GM19193 (cell line): ENCODE data around the gene ABTB1.
A peak's percentile ranks its signal among the peaks of the same experiment; 100 is the strongest.

ENCODE experiments used
- POLR2A ChIP-seq: IDR thresholded peaks from 4 replicates; pipeline ENCODE4 v1.6.1; 2011; ENCODE audit not compliant: insufficient read depth, insufficient read length; ENCODE audit errors: extremely low read depth

ABTB1 gene

GRCh38 chr3:127672429-127673190 lies at the start of gene ABTB1:
Gene ABTB1, plus strand, starts transcription at chr3:127672952. Its CDS starts 74 bp downstream, at chr3:127673026.
- TF ChIP-seq POLR2A, result peak; percentile 92

DNA sequence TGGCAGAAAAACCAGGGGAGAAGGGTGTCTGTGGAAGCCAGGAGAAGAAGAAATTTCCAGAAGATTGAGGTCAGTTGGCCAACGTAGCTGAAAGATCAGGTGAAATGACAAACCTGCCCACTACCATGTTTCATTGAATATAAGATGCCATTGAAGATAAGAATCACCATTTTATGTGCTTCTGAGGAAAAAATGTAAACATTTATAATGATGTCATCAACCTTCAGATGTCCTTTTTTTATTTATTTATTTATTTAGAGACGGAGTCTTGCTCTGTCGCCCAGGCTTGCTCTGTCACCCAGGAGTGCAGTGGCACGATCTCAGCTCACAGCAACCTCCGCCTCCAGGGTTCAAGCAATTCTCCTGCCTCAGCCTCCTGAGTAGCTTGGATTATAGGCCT lies 48.7 kb upstream of the ABTB1 start:
- TF ChIP-seq POLR2A, result no peak

- no peak for TF ChIP-seq POLR2A
These were observed 46.9 kb upstream of the ABTB1 start for GRCh38 chr3:127625821-127626220.

GRCh38 chr3:127628426-127628787 lies 44.3 kb upstream of the ABTB1 start:
- no peak for TF ChIP-seq POLR2A

GRCh38 chr3:127628788-127629466 lies 43.8 kb upstream of the ABTB1 start, which contains the start of gene PODXL2:
Gene PODXL2, plus strand, starts transcription at chr3:127629185. Its CDS starts 35 bp downstream, at chr3:127629220.
- TF ChIP-seq POLR2A, result no peak

GRCh38 chr3:127629467-127630403 lies 43.0 kb upstream of the ABTB1 start:
- no peak for TF ChIP-seq POLR2A

DNA sequence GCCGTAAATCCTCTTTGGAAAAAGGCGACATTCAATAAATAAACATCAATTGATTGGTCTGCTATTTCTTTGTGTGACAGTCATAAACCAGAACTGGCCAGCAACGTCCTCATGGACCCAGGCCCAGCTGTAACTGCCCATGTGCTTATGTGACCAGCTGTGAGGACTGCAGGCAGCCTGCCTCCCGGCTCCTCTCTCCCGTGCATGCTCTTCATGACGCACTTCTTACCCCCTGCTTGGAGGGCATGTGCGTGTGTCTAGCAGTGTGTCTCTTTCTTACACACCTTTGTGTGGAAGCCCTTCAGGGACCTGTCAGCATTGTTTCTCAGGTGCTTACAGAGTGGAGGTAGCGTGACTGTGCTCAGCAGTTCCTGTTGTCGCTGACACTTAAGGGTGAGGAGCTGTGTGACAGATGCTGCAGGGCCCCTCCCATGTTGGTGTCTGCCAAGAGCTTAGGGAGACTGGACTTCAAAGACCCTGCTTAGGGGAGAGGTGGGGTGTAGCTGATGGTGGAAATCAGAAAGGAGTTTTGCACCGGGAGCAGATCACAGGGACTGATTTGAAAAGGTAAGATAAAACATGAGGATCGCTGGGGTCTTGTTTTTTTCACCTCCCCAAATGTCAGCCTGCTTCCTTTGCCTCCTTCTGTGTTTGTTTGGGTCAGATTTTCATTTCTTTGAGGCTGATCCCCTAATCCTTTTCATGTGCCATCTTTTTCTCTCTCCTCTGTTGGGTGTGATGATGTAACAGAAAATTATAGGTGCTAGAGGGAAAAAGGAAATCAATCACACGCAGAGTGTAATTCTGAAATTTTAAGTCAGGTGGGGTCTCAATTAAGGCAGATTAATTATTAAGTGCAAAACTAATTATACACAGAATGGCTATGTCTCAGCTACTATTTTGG lies 41.7 kb upstream of the ABTB1 start:
- no peak for TF ChIP-seq POLR2A

GRCh38 chr3:127632035-127632820 lies 40.5 kb upstream of the ABTB1 start:
- TF ChIP-seq POLR2A, result no peak

GRCh38 chr3:127634653-127635052 lies 38.1 kb upstream of the ABTB1 start:
- TF ChIP-seq POLR2A, result no peak

DNA sequence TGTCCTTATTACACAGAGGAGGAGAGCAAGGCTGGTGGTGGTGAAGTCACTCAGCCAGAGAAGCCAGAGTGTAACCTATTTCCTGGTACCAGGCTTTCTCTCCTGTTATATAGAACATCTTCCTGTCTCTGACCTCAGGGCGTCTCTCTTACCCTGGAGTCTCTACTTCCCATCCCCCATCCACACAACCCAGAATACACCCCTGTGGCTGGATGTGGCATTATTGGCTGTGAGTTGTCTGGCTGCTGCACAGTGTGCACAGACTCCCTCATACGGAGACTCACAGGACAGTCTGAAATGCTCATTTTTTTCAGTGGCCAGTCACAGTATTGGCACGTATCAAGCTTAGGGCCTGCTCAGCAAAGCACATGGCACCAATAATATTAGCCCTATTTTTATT lies 35.2 kb upstream of the ABTB1 start:
- TF ChIP-seq POLR2A, result no peak

GRCh38 chr3:127637971-127638370 lies 34.8 kb upstream of the ABTB1 start:
- TF ChIP-seq POLR2A, result no peak

- no peak for TF ChIP-seq POLR2A
These were observed 33.3 kb upstream of the ABTB1 start for GRCh38 chr3:127639173-127640041.

- TF ChIP-seq POLR2A, result no peak
These were observed 32.8 kb upstream of the ABTB1 start for GRCh38 chr3:127640042-127640355.
